HG03442 (cell line): ENCODE measurements around the gene PLCB4.

Experiments
- ATAC-seq: cut with Tn5 transposase; IDR thresholded peaks from one replicate; pipeline ENCODE4 v1.9.1; 2021; ENCODE audit warnings: mild to moderate bottlenecking, moderate library complexity; ENCODE audit not compliant: unreplicated experiment

Gene PLCB4

DNA sequence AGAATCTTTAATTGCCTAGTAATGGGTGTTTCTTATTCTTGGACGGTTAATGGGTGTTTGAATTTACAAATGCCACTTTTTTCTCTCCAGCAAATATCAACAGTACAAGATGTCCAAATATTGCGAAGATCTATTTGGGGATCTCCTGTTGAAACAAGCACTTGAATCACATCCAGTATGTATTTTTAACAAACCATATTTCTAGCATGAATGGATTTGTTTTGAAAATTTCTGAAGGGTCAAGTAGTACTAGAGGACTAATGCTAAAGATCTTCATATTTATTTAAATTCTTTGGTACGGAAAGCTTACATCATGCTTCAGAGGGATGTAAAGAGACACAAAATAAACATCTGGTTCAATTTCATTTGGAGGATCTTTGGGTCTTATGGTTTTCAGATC, 321.6 kb downstream of the PLCB4 start:
- ATAC-seq, result no peak

DNA sequence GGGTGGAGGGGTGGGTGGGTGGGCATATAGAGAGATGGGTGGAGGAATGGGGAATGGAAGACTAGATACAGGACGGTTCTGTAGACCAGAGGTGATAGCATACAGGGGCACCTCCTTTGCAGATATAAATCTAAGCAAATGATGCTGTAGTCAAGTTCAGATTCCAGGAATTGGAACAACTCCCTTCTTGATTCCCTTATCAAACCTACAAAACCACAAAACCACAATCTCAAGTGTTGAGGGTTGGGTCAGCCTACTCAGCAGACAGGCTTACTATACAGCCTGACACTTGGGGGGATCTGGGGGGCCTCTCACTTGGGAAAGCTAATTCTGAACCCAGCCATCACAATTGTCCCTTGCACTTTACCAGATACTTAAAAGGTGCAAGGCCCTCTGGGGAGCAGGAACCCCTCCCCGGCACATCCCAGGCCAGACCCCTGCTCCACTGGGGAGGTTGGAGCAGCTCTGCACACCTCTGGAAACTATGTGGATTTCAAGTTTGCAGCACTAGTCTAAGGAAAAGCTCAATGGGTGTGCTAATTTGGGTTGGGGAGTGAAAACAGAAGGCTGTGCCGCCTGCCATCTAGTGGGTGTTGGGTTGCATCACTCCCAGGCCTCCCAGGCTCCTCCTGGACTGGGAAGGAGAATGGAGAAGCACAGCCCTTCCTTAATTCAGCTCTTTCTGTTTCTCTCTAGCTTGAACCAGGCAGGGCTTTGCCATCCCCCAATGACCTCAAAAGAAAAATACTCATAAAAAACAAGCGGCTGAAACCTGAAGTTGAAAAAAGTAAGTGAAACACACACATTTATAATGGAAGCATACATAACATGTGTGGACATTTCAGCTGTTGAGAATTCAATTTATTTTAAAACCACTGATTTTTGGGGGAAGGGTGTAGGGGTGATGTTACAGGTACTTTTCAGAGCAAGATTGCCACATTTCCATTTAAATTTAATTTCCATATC, 324.3 kb downstream of the PLCB4 start:
- peak; percentile 57 for ATAC-seq

DNA sequence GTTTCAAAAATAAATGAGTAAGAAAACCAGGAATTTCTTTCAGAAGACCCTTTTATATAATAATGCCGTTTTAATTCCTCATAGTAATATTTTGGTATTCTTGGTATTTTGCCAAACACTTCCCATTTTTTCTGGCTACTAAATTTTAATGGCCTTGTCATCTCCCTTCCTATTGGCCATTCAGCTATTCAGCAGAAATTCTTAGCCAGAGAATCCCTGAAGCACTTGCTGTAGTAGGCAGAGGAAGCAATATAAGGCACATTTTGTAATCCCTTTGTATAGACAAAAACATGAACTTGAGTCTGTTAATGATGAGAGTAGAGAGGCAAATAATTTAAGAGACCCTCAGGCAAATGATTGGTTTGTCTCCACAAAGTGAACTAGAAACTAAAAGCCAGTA, 327.1 kb downstream of the PLCB4 start:
- ATAC-seq, result no peak

DNA sequence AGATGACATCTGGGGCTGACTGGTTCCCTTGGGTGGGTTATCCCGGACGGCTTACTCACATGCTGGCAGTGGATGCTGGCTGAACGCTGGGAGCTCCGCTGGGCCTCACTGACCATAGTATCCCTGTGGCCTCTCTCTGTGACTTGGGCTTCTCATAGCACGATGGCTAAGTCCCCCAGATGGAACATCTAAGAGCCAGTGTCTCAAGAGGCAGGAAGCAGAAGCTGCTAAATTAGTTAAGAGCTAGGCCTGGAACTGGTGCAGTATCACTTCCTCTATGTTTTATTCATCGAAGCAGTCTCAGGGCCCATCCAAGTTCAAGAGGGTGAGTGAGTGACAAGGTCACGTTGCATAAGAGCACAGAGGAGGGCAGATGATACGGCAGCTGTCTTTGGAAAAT, 329.0 kb downstream of the PLCB4 start:
- ATAC-seq, result peak; percentile 96

DNA sequence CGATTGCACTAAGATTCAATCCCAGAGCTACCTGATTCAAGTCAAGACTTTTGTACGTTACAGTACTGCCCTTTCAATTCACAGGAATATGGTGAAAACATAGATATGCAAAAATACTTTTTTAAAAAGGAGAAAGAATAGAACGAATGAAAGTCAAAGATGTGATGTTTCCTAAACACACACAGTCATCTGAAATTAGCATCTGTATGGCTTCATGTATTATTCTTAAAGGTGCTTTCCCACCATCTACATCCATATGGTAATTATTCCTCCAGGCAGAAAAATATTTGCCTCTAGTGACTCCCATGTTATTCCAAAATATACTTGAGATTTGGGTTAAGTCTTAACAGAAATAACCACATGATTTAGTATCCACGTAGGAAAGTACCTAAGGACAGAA, 330.0 kb downstream of the PLCB4 start:
- no peak for ATAC-seq

DNA sequence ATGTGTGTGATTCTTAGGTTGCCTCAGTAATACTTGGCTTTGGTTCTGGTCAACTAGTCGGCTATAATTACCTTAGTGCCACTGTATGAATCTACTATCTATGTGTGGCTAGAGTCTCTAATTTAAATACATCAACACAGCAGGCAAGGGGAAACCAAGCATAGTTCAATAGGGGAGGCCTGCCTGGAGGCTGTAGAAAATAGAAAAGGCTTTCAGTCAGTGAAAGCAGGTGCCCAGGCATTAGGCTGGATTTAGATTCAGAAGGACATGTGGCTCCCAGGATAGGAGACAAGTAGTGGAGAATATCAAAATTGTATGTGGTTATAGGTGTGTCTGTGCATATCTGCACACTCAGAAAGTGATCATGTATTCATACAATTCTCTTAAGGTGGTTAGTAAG, 330.4 kb downstream of the PLCB4 start:
- ATAC-seq, result no peak

DNA sequence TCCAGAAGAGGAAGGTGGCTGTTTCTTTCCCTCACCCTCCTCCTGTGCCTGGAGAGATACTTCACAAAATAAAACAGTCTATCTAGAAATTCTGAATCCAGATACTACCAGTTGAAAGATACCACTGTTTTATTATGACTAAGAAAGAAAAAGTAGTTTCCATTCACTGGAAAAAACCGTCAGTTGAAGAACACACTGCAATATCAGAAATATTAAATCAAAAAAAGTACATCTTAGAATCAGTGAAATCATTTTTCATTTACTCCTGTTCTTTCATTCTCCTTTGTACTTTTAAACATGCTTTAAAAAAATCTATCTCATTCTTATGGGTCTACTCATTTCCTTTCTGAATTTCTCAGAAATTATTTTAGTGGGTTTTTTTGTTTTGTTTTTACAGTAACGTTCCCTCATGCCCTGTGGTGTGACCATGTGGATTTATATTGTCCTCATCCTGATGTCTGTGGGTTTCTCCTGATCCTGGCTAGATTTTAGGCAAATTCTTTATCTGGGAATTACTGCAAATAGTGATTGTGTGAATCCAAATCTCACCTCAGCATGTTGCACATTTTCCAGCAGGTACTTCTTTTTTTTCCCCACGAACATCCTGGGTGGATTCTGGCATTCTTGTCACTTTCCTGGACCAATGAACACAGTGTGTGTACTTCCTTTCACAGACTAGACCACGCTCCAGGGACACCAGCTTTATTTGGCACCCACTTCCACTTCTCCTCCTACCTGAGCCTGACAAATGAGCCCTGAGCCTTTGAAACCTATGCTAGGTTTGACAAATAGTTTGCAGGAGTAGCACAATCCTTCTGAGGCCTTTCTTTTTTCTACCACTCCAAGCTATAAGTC, 331.5 kb downstream of the PLCB4 start:
- no peak for ATAC-seq

DNA sequence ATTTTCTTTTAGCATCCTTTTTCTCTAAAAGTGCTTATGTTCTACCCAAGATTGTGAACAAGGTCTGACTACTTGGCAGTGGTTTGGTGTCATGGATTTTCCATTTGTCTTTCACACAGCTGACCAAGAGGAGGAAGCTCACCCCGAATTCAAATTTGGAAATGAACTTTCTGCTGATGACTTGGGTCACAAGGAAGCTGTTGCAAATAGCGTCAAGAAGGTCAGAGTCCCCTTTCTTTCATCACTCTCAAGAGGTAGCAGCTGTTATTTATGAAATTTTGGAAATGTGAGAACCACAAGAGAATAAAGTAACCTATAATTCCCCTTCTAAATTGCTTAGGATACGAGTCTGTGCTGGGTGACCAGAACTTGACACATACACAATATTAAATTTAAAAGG, 332.5 kb downstream of the PLCB4 start:
- ATAC-seq, result no peak

DNA sequence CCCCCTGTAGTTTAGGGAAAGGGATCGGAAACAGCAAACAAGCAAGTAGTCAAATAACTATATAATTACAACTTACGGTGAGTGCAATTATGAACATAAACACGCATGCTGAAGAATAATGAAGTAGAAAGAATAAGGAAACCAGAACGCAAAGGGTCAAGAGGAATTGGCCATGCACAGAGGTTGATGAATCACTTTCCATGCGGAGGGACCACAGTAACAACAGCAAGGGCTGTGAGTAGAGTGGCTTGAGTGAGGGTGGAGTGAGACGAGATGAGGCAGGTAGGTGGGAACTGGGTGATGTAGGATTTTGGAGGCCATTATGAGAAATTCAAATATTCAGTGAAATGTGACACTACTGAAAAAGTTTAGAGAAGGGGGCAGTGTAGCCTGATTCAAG, 333.3 kb downstream of the PLCB4 start:
- no peak for ATAC-seq

DNA sequence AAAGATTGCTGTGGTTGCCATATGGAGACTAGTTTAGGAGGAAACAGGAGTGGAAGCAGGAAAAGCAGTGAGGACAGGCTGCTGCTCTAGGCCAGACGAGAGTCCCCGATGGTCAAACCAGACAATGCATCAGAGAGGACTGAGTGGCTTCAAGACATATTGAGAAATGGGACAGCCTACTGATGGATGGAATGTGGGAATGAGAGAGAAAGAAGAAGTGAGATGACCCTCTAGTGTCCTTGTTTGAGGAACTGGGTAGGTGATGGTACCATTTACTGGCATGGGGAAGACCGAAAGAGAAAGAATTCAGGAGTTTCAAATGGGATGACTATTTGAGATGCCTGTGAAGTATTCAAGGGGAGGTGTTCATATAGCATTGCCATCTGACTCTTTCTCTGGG, 333.7 kb downstream of the PLCB4 start:
- ATAC-seq, result no peak

DNA sequence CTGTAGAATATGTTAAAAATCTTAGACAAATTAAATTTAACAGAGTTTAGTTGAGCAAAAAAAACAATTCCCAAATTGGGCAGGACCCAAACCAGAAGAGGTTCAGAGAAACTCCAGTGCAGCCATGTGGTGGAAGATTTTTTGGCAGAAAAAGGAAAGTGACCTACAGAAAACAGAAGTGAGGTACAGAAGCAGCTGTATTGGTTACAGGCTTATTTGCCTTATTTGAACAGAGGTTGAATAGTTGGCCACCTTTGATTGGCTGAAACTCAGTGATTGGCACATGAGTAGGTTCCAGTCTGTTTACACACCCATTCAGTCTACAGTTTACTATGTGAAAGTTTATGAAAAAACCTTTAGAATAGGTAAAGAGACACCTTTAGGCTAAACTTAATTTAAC, 334.6 kb downstream of the PLCB4 start:
- ATAC-seq, result no peak

DNA sequence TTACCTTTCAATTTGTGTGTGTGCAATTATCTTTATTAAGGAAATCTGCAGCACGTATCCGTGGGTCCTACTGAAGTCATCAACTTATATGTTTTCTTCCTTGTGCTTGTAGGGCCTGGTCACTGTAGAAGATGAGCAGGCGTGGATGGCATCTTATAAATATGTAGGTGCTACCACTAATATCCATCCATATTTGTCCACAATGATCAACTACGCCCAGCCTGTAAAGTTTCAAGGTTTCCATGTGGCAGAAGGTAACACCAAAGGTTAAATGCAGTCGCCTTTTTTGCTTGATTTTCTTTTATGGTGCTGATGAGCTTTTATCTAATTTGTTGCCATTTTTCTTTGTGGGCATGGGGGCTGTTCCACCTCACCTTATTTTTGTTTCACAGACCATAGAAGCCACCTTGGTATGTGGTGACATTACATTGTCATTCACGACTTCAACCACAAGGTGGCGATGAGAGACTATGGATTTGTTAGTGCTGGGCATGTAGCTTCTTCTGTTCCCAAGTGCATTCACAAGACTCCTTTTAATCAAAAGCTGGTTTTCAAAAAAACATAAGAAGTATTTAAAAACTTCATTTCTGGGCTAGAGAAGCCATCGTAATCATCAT, 339.0 kb downstream of the PLCB4 start:
- peak; percentile 76 for ATAC-seq

DNA sequence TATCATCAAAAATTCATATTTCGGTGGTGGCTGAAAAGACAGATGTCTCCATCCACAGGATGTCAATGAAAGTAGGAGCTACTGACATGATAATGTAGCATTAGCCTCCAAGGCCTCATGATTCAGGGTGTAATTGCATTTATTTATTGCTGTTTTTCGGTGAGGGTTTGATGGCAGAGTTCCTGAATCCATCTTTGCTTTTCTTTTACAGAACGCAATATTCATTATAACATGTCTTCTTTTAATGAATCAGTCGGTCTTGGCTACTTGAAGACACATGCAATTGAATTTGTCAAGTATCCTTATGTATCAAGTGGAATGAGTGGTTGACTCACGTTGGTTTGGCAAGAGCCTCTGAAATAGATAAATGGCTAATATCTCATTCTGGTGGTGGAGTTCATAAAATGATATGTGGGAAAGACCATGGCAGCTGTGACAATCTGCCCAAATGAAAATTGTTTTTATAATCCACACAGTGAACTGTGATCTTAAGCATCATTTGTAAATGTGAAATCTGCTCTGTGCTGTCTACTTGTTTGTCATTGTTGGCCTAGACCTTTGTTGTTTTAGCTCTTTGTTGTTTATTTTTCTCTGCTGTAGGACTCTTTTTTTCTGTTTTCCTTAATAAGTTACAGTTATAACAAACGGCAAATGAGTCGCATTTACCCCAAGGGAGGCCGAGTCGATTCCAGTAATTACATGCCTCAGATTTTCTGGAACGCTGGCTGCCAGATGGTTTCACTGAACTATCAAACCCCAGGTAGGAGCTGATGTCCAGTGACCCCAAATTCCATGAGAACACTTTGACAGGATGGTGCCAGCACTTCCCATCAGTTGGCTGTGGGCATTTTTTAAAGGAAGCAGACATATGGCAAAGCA, 339.8 kb downstream of the PLCB4 start:
- ATAC-seq, result no peak

DNA sequence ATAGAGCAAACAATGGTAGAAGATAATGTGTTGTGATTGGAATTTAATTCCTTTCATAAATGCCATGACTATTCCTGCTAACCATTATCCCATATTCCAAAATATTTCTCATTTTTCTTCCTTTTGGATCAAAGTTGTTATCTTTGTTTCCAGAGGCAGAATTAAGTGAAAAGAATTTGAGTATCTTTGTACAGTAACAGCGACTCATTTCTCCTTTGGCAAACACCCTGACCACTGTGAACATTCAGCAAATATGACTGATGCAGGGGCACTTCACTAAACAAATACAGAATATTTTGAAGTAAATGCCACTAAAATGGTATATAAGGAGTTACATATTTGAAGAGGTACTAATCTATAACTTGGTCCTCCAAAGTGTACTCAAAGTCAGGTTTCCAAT, 340.5 kb downstream of the PLCB4 start:
- ATAC-seq, result no peak

DNA sequence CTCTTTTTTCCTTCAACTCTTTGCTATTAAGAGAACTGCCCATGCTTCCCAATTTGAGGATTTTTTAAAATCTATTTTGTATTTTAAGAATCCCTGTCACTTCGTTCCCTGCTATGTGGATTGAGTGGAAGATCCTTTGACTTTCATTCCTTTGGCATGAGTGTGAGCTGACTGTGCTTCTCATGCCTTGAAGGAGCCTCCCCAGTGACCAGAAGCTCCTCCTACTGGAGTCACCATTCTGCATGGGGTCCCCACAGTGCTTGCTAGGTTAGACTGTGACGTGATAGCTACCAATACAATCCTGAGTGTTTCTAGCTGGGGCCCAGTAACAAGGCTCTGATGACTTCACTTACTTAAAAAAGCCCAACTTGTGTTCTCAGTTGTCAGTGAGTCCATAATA, 341.1 kb downstream of the PLCB4 start:
- ATAC-seq, result no peak

DNA sequence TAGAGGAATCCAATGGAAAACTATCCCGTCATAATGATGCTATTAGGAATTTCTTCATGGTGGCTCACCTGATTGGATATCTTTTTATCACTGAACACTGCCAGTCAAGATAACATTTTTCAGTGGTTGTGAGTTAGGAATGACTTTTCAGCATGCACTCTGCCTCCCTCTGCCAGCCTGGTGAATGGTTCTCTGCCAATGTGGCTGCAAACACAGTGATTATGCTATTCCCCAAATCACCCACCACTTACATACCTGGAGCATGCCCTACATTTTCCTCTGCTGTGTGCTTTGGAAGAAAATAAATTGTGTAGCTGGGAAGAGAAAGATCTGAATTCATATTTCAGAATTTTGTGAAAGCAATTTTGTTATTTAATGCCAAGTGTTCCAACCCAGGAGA, 342.9 kb downstream of the PLCB4 start:
- ATAC-seq, result no peak

DNA sequence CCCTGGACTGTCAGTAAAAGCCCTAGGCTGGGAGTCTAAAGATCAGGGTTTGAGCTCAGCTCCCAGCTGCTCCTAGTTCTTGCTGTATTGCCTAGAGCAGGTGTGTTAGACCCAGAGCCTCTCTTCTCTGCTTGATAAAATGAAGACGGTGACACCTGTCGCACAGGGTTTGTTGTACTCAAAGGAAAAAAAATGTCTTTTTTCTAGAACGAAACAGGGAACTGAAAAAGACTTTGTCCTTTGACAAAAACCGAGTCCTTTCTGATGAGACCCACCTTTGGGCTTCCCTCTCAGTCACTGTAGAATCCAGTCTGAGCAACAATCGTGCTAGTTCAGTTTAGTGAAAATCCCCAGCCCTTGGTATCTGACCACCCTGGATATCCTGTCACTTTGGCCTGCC, 343.4 kb downstream of the PLCB4 start:
- ATAC-seq, result peak; percentile 67

DNA sequence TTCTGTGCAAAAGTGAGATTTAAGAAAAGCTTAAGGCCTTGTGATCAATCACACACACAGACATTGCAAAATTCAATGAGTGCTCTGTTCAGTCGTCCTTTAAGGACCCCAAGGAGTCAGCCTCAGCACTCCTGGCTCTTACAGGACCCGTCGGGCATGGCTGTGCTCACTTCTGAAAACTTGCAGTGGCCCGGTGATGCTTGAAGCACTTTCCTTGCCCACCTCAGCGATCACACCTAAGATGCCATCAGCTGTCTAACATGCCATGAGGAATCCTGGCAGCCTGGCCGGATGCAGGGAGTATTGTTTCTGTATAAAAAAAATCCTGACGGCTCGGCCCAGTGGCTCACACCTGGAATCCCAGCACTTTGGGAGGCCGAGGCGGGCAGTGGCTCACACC, 344.1 kb downstream of the PLCB4 start:
- no peak for ATAC-seq

DNA sequence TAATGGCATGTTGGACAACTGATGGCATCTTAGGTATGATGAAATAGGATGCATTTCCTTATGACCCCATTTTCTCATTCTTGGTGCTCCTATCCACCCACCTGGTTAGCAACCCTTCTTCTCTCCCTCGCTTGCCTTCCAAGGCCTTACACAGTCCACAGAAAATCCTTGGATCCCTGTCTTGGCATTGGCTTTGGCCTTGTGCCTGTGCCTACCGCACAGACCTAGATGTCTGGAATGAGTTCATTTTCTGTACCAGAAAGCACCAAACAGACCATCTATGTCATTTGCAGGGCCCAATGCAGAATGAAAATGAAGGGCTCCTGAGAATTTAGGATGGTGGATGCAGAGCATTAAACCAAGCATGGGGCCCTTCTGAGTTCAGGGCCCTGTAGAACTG, 346.5 kb downstream of the PLCB4 start:
- no peak for ATAC-seq

DNA sequence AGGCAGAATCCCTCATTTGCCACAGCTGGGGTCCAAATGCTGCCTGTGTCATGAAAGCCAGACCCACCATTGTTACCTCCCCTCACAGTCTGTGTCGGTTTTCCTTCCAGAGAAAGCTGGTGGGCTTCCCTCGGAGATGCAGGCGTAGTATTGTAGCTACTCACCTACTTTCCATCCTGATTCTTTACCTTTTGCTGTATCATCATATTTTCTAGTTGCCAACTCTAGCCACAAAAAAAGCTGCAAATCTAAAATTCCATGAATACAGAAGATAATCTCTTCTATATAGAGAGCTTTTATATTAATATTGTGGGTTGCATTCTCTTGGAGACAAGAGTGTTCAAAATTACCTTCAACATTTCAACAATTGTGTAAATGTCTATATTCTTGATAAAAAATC, 347.5 kb downstream of the PLCB4 start:
- no peak for ATAC-seq

DNA sequence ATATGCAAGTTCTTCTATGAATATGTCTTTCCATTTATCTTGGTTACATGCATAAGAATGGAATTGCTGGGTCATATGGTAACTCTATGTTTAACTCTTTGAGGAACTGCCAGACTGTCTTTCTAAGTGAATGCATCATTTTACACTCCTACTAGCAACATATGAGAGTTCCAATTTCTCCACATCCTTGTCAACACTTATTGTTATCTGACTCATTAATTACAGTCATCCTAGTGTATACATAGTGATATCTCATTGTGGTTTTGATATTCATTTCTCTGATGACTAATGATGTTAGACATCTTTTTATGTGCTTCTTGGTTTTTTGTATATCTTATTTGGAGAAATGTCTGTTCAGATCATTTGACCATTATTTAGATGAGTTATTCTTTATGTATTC, 348.8 kb downstream of the PLCB4 start:
- no peak for ATAC-seq
